CD4-positive, alpha-beta T cell (primary cell): ENCODE data around the gene PPP1R9A. TPM values are rescaled to one million over a fixed set of nuclear protein-coding genes. Genes with fewer than 3 reads are reported as not detected.

Experiments
- ATAC-seq: fragments of 200-7000 bp; cut with Tn5 transposase; one replicate; pipeline ENCODE4 v1.10.0; 2022; ENCODE audit warnings: mild to moderate bottlenecking; ENCODE audit not compliant: poor library complexity
- CTCF ChIA-PET: fragments of 350-600 bp; sonication (Branson Sonifier 250); formaldehyde crosslinking; loops from one replicate; lab custom pipeline; 2021; ENCODE audit warnings: antibody characterized with exemption, inconsistent platforms; lab: Charles Lee
- POLR2A ChIA-PET: fragments of 350-600 bp; sonication (Branson Sonifier 250); formaldehyde crosslinking; loops from one replicate; lab custom pipeline; 2021; ENCODE audit warnings: antibody characterized with exemption, inconsistent platforms; lab: Charles Lee
- DNase-seq, 14 experiments: peaks; one replicate each; pipeline ENCODE4 v3.0.0-alpha.2; 2013 to 2020; ENCODE audit warnings: mixed read lengths in 2 of 14
- H3K27ac ChIP-seq, 2 donors: one replicate each; pipeline versions ENCODE4 v1.5.1 to v1.7.0; 2013; ENCODE audit warnings: low read length in 2 of 2, low read depth in 1 of 2, mild to moderate bottlenecking in 1 of 2
- H3K27me3 ChIP-seq, 2 experiments: 1 replicate in 1 of 2; 2 replicates in 1 of 2; pipeline versions ENCODE4 v1.6.1 to v1.7.0; 2013; ENCODE audit warnings: low read length in 2 of 2, control low read depth in 1 of 2, mild to moderate bottlenecking in 1 of 2, moderate library complexity in 1 of 2; ENCODE audit not compliant: insufficient read depth in 2 of 2, control insufficient read depth in 1 of 2
- H3K36me3 ChIP-seq: one replicate; pipeline ENCODE4 v1.6.1; 2013; ENCODE audit warnings: low read length, control low read depth; ENCODE audit not compliant: insufficient read depth
- H3K4me1 ChIP-seq: one replicate; pipeline ENCODE4 v1.6.1; 2013; ENCODE audit warnings: low read length, control low read depth; ENCODE audit not compliant: insufficient read depth
- H3K4me3 ChIP-seq: one replicate; pipeline ENCODE4 v1.5.1; 2013; ENCODE audit warnings: mild to moderate bottlenecking, low read length, moderate library complexity
- H3K9me3 ChIP-seq, 2 experiments: 1 replicate in 1 of 2; 2 replicates in 1 of 2; pipeline versions ENCODE4 v1.6.1 to v1.7.0; 2013; ENCODE audit warnings: low read length in 2 of 2, mild to moderate bottlenecking in 2 of 2, control low read depth in 1 of 2, moderate library complexity in 1 of 2; ENCODE audit not compliant: control insufficient read depth in 1 of 2, insufficient read depth in 1 of 2
- H3K27ac Mint-ChIP-seq: one replicate; pipeline ENCODE4 v1.8.0; 2020; ENCODE audit warnings: mixed read lengths
- H3K27me3 Mint-ChIP-seq: one replicate; pipeline ENCODE4 v1.8.0; 2021; ENCODE audit warnings: mixed read lengths
- H3K36me3 Mint-ChIP-seq: one replicate; pipeline ENCODE4 v1.8.0; 2021; ENCODE audit warnings: low read depth, mixed read lengths
- H3K4me1 Mint-ChIP-seq: one replicate; pipeline ENCODE4 v1.8.0; 2021; ENCODE audit warnings: low read depth, mixed read lengths
- H3K4me3 Mint-ChIP-seq: one replicate; pipeline ENCODE4 v1.8.0; 2020; ENCODE audit warnings: mild to moderate bottlenecking, mixed read lengths
- H3K9me3 Mint-ChIP-seq: one replicate; pipeline ENCODE4 v1.8.0; 2020; ENCODE audit warnings: mixed read lengths
- intact Hi-C, 2 experiments: fragments of 100-400 bp; cut with DNase I in 1 of 2; cut with micrococcal nuclease in 1 of 2; formaldehyde crosslinking; loops; one replicate each; pipeline versions ENCODE4 v1.15.1 to v1.9.0; 2023 to 2025; cut with DNase I, micrococcal nuclease
- total RNA-seq, 174 experiments: library from RNA in 2 of 174; stranded (reverse) in 2 of 174; gene quantifications; one replicate each; pipeline ENCODE4 v1.2.3 and lab custom pipeline; 2021 to 2026
- TF ChIP-seq, protein P1 (sequence below): fragments of 200-600 bp; IDR thresholded peaks from one replicate; pipeline ENCODE4 v1.8.0; 2022; ENCODE audit warnings: antibody characterized with exemption, mild to moderate bottlenecking

PPP1R9A gene
- total RNA-seq, 2 experiments from 2014 or later, result not detected

GRCh38 chr7:94882891-94883290 lies 24.5 kb upstream of the PPP1R9A start:
- H3K9me3 ChIP-seq, result peaks cover 7 to 9% of the 10 kb centered on the region in 2 experiments
- H3K36me3 Mint-ChIP-seq, result no peaks in the 10 kb centered on the region
- intact Hi-C loops, result no loop called here
- no peaks in the 10 kb centered on the region for H3K4me1 Mint-ChIP-seq
- H3K27me3 ChIP-seq, result no peaks in the 10 kb centered on the region
- no peak overlapping the region for H3K27ac Mint-ChIP-seq
- no peak for ATAC-seq
- no peak overlapping the region for H3K27ac ChIP-seq
- no peaks in the 10 kb centered on the region for H3K9me3 Mint-ChIP-seq
- H3K4me1 ChIP-seq, result no peaks in the 10 kb centered on the region
- ChIA-PET CTCF (no interaction called here), POLR2A (no interaction called here)
- TF ChIP-seq, protein P1, sequence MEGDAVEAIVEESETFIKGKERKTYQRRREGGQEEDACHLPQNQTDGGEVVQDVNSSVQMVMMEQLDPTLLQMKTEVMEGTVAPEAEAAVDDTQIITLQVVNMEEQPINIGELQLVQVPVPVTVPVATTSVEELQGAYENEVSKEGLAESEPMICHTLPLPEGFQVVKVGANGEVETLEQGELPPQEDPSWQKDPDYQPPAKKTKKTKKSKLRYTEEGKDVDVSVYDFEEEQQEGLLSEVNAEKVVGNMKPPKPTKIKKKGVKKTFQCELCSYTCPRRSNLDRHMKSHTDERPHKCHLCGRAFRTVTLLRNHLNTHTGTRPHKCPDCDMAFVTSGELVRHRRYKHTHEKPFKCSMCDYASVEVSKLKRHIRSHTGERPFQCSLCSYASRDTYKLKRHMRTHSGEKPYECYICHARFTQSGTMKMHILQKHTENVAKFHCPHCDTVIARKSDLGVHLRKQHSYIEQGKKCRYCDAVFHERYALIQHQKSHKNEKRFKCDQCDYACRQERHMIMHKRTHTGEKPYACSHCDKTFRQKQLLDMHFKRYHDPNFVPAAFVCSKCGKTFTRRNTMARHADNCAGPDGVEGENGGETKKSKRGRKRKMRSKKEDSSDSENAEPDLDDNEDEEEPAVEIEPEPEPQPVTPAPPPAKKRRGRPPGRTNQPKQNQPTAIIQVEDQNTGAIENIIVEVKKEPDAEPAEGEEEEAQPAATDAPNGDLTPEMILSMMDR, result no peak
- no peak overlapping the region for H3K4me3 Mint-ChIP-seq
- H3K27me3 Mint-ChIP-seq, result peaks cover 16% of the 10 kb centered on the region
- H3K36me3 ChIP-seq, result no peaks in the 10 kb centered on the region
- H3K4me3 ChIP-seq, result no peak overlapping the region
- DNase-seq, result no peak

DNA sequence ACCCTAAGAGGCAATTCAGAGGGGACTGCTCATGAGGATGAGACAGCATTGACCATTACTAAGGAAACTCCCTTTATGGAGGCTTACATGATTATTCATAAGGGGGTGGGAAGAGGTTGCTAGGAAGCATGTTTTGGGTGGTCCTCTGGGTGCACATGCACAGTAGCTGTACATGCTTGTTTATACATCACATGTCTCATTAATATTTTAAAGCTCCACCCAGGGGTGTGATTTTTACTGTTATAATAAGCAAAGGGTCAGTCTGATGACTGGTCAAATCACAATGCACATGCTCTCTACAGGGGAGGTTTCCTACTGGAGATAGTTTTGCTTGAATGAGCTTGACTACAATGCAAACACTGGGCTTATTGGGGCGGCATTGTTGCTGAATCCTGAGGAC lies 23.8 kb upstream of the PPP1R9A start:
- Histone ChIP-seq H3K4me3 (no peak overlapping the region), H3K4me1 (no peaks in the 10 kb centered on the region), H3K27ac (no peak overlapping the region), H3K36me3 (no peaks in the 10 kb centered on the region), H3K9me3 (peaks cover under 1 to 3% of the 10 kb centered on the region in 2 experiments), H3K27me3 (no peaks in the 10 kb centered on the region)
- Mint-ChIP-seq H3K27me3 (peaks cover 16% of the 10 kb centered on the region), H3K4me3 (no peak overlapping the region), H3K9me3 (no peaks in the 10 kb centered on the region), H3K36me3 (no peaks in the 10 kb centered on the region), H3K27ac (no peak overlapping the region), H3K4me1 (no peaks in the 10 kb centered on the region)
- intact Hi-C loops, result no loop called here
- CTCF ChIA-PET, result interaction anchor here (1.2 kb wide), 1 partner anchor 11 kb away, joined by 3 read pairs; no protein-coding TSS in a partner anchor
- ATAC-seq, result no peak
- TF ChIP-seq, protein P1, result no peak
- POLR2A ChIA-PET, result no interaction called here
- no peak for DNase-seq

DNA sequence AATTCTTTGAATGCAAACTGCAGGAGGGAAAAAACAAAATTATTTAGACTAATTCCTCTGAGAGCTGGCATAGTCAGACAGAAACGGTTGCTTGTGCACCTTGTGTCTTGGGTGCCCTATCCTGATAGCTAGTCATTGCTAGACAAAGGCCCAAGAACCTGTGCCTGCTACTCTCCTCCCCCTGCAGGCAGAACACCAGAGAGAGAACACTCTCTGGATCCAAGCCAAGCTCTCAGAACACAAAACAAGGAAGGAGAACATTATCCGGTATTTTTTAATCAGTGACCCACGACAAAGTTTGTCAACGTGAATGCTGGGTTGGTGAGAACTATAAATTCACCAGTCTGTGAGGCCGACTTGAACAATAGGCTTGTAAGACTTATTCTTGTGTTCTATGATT lies 18.8 kb upstream of the PPP1R9A start:
- no peaks in the 10 kb centered on the region for H3K36me3 Mint-ChIP-seq
- Histone ChIP-seq H3K4me1 (no peaks in the 10 kb centered on the region), H3K27me3 (no peaks in the 10 kb centered on the region), H3K27ac (no peak overlapping the region), H3K9me3 (no peaks in the 10 kb centered on the region), H3K4me3 (no peak overlapping the region), H3K36me3 (no peaks in the 10 kb centered on the region)
- ChIA-PET POLR2A (no interaction called here), CTCF (no interaction called here)
- no peak for ATAC-seq
- H3K4me1 Mint-ChIP-seq, result no peaks in the 10 kb centered on the region
- no peak overlapping the region for H3K4me3 Mint-ChIP-seq
- TF ChIP-seq, protein P1, result no peak
- H3K27ac Mint-ChIP-seq, result no peak overlapping the region
- H3K9me3 Mint-ChIP-seq, result no peaks in the 10 kb centered on the region
- DNase-seq, result no peak
- intact Hi-C loops, result no loop called here
- peaks cover 11% of the 10 kb centered on the region for H3K27me3 Mint-ChIP-seq
